ENCODE results near the gene IFT122. TPM values are rescaled to one million over a fixed set of nuclear protein-coding genes. Genes with fewer than 3 reads are reported as not detected.
A peak's percentile ranks its signal among the peaks of the same experiment; 100 is the strongest.

IFT122 gene
- polyA plus RNA-seq, 2 of the 4 experiments (the other 2 are of a cell fraction): 15.0 to 17.1 TPM

GRCh38 chr3:129549805-129550204 lies 109.8 kb downstream of the IFT122 start:
- Histone ChIP-seq H3K4me3 (no peak overlapping the region), H3K4me2 (0 out of 3 replicates have a peak overlapping the region, but pooled peaks have one; percentile 26), H3K4me1 (peaks cover 12% of the 10 kb centered on the region), H3K9me3 (no peaks in the 10 kb centered on the region), H3K27ac (peak overlapping the region in 1 of 2 experiments; percentile 77; a peak in 3 of 6 replicates)
- DNase-seq (ENCODE audit: low read depth in 1 of 2, low spot score in 1 of 2) (no peak), ATAC-seq (no peak), FAIRE-seq (no peak)
- POLR2A ChIA-PET: no interaction called here
- CTCF ChIA-PET: interaction anchor here (0.6 to 1.2 kb wide), 2 partner anchors 59 to 275 kb away, joined by 3 read pairs; no protein-coding TSS in a partner anchor
- TF ChIP-seq MAX (IDR thresholded peaks at IDR 0.05) (no peak), RNF2 (IDR thresholded peaks at IDR 0.05; ENCODE audit: borderline replicate concordance, low read depth) (no peak), CHD4 (IDR thresholded peaks at IDR 0.05; ENCODE audit: borderline replicate concordance) (no peak), RARB (CRISPR knock-in tag; IDR thresholded peaks at IDR 0.05) (no peak), FOSB (CRISPR knock-in tag; IDR thresholded peaks at IDR 0.05) (no peak), FOSL2 (IDR thresholded peaks at IDR 0.05) (no peak), FOSL2 (CRISPR knock-in tag; IDR thresholded peaks at IDR 0.05) (no peak), MAFK (IDR thresholded peaks at IDR 0.05; ENCODE audit: partially characterized antibody) (no peak), REST (IDR thresholded peaks at IDR 0.05) (no peak), PHF8 (IDR thresholded peaks at IDR 0.05; ENCODE audit: borderline replicate concordance, low read depth) (no peak), JUN (IDR thresholded peaks at IDR 0.05) (no peak), TP53 (CRISPR knock-in tag; IDR thresholded peaks at IDR 0.05) (no peak), CTCF (IDR thresholded peaks at IDR 0.05) (no peak), POLR2AphosphoS2 (conservative IDR thresholded peaks at IDR 0.05; ENCODE audit: low read length) (no peak), EHMT2 (IDR thresholded peaks at IDR 0.05; ENCODE audit: low read depth) (no peak), RAD21 (conservative IDR thresholded peaks at IDR 0.05 in 1 of 2, IDR thresholded peaks at IDR 0.05 in 1 of 2) (no peak), HEYL (CRISPR knock-in tag; IDR thresholded peaks at IDR 0.05) (no peak), HES2 (IDR thresholded peaks at IDR 0.05) (no peak), CHD2 (IDR thresholded peaks at IDR 0.05; ENCODE audit: low read length, partially characterized antibody) (no peak), CBX8 (IDR thresholded peaks at IDR 0.05) (no peak), ZFP36 (IDR thresholded peaks at IDR 0.05; ENCODE audit: borderline replicate concordance, partially characterized antibody) (no peak)
- WGBS (ENCODE audit: missing lambda C conversion rate): 89% methylated on average over 3 of the region's 3 CpGs
